Stimulated activated CD8-positive, alpha-beta memory T cell treated with anti-CD3 and anti-CD28 coated beads, Interleukin-15, amount 100 ng/mL, for 24 hours (primary cell): ENCODE data around the gene FMN1.

ENCODE experiments used
- DNase-seq: peaks from one replicate; pipeline ENCODE4 v3.0.0-alpha.2; 2020; ENCODE audit warnings: low read depth

FMN1 gene

DNA sequence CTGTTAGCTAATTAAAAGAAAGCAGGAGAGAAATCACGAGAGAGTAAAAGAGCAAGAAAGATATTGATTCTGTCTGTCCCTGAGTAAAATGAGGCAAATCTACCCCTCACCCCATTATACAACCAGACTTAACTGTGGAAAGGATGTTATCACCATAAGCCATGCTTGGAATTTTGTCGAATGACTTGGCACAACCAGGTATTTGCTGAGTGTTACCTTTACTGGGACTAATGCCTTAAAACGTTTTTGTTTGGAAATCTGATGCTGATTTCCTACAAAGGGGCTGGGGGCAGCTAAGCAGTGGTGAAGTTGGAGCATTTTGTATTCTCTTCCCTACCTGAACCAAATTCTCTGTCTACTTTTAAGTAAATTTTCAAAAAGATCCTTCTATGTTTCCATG is 265.6 kb downstream of the FMN1 start:
- no peak for DNase-seq

GRCh38 chr15:32927124-32927523 is 267.4 kb downstream of the FMN1 start:
- no peak for DNase-seq

- DNase-seq = no peak
These were observed 271.3 kb downstream of the FMN1 start for GRCh38 chr15:32923176-32923575.

DNA sequence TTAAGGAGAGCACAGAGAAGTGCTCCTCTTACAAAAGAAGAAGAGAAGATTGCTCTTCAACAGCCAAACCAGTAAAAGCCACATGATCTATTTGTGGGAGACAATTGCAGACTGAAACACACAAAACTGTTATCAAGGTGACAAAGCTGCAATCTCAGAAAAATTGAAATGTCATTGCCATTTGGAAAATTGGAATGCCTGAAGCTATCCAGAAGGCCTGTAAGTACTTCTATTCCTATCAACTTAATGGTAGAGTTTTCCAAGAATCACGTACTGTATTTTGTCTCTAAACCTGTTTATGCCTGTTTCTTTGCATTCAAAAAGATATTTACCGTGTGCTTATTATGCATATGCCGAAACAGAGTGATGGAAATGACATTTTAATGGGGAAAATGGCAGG is 272.0 kb downstream of the FMN1 start:
- no peak for DNase-seq

DNA sequence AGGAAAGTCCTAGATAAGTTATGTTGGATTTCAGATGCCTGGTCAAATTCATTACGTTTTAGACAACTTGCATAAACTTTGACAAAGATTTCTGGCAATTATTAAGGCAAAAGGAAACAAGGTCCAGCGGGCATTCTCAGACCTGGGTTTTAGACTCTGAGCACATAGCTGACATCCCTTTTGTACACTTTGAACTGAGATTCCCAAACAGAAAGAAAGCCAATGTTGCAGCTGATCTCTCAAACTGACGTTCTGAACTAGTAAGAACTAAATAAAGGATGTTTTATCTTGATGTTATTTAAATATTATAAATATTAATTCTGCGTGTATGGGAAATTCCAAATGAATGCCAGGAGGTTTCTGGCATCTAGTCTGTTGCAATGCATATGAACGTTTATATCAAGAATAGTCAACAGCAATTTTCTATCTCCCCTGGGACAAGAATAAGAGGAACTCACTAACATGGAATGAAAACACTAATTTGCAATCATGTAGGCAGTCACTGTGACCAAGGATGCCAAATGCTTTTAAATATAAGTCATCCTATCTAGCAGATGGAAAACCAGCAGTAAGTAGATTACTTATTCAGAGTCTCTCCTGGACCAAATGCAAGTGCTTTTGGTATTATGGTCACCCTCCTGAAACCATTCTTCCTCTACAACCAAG is 274.6 kb downstream of the FMN1 start:
- no peak for DNase-seq

GRCh38 chr15:32918547-32918946 is 276.0 kb downstream of the FMN1 start:
- no peak for DNase-seq

- no peak for DNase-seq
These were observed 283.7 kb downstream of the FMN1 start for GRCh38 chr15:32910839-32911238.

- no peak for DNase-seq
These were observed 285.1 kb downstream of the FMN1 start for GRCh38 chr15:32909431-32909830.

GRCh38 chr15:32908872-32909271 is 285.6 kb downstream of the FMN1 start:
- DNase-seq = no peak

GRCh38 chr15:32908135-32908801 is 286.2 kb downstream of the FMN1 start:
- no peak for DNase-seq

GRCh38 chr15:32905481-32905880 is 289.0 kb downstream of the FMN1 start:
- no peak for DNase-seq

- DNase-seq = no peak
These were observed 290.1 kb downstream of the FMN1 start for GRCh38 chr15:32904448-32904847.

GRCh38 chr15:32903591-32904290 is 290.8 kb downstream of the FMN1 start:
- no peak for DNase-seq

DNA sequence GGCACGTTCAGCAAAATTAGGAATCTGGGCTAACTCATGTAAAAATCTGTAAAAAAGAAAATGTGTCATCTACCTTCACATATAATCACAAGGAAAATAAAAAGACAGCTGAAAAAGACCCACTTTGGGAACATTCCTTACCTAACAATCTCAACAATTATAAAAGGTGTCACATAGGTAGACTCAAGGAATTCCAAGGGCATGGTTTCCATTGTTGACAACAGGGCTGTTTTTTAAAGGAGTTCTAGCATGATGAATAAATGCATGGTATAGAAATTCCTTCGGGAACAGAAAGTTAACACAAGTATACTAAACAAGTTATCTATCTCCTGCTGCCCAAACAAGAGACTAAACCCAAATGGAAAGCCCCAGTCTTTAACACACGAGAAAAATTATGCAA is 292.5 kb downstream of the FMN1 start:
- DNase-seq = no peak

GRCh38 chr15:32901192-32901591 is 293.3 kb downstream of the FMN1 start:
- no peak for DNase-seq

DNA sequence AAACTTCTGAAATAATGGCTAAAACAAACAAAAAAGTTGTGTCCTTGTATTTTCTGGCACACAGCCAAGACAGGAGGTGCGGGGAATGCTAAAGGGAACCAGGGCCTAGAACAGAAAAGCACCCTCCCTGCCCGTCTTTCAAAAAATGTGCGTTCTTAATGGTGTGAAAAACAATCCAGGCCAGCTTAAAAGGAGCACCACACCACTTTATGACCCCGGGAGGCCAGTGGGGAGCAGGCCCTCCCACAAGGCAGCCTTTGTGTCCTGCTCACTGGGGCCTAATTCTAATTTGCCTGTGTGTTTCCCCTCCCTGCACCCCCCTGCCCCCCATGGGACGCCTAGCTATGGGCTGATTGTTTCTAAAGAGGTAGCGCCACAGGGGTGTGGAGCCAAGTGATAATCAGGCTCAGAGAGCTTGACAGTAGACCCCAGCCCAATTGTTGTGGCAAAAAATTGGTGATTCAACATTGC is 295.4 kb downstream of the FMN1 start:
- DNase-seq = no peak

DNA sequence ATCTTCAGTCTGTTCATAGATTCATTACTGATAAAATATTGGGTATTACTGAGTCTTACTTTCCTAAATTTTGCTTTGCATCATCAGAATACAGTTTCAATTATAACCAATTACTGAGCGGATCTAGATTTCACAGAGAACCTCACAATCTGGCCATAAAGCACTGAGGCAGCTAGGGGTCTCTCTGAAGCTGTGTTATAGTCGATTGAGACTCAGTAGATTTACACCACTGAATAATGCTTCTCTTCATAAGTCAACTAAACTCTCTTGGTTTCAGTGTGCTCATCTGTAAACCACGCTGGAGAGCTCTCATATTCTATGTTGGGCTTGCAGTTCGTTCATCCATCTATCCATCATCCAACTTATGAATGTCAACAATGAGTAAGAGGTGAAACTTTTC is 296.1 kb downstream of the FMN1 start:
- no peak for DNase-seq

DNA sequence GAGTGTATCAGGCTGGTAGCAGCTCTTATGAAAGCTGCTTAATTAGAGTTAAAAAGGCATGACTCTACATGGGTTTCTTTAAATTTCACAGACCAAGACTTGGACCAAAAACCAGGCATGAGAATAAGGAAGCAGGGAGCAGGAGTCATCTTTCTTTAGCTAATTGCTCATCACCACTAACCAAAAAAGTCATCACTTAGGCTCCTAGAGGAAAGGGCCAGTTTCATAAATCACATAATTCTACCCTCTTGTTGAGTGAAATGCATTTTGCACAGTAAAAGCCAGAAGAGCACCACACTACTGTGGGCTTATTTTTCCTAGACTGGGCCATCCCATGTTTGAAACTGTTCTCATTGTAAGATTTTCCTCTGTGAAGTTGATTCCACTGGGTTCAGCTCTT is 301.1 kb downstream of the FMN1 start:
- no peak for DNase-seq

GRCh38 chr15:32889214-32889613 is 305.3 kb downstream of the FMN1 start:
- DNase-seq = no peak

GRCh38 chr15:32888221-32888761 is 306.2 kb downstream of the FMN1 start:
- DNase-seq = no peak

DNA sequence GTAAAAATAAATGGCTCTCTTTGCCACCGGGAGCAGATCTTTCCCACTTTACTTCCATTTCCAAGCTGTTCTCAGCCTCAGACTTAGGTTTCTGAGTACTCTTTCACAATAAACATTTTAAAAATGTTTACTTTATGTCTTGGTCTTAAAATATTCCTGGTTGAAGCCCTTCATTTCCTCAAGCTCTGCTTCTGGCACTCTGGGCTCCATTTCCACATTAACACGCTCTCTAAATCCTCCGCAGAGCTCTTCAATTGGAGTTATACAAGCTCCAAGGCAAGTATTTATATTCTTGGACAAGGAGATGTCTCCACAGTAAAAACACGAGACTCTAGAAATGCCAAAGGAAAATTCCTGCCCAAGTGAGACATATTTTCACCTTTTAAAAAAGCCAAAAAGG is 307.4 kb downstream of the FMN1 start:
- DNase-seq = no peak

DNA sequence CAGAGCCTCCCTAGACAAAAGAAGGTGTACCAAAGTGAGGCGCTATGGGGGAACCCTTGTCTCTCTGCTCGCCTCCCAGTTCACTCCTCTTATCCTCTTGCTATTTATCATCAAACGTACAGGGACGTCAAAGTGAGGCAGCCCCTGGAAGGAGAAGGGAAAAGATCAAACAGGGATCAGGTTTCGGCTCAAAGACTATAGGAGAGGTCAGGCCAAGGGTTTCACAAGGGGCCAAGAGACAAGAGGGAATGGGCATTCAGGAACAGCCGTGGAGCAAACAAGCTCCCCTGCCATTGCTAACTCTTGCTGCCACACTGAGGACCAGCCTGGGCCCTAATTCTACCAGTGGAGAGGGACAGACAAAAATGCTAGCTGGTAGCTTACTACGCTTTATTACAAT is 308.1 kb downstream of the FMN1 start:
- DNase-seq = no peak

DNA sequence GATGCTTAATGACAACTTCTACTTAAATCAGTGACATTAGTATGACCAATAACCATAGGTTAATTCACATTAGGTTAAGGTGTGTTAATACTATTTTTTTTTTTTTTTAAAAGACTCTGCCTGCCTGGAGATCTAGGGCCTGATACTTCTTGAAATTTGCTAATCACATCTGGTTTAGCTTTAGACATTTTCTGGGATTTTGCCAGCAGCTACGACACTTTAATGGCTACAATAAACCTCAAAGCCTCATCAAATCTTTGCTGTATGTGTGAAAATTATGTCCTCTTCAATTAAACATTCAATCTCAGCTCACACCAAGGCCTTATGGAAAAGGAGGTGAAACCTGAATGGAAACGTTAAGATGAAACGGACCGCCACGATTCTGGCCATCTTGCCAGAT is 308.8 kb downstream of the FMN1 start:
- DNase-seq = no peak
